ENCODE results near the gene LRIF1.

DNA sequence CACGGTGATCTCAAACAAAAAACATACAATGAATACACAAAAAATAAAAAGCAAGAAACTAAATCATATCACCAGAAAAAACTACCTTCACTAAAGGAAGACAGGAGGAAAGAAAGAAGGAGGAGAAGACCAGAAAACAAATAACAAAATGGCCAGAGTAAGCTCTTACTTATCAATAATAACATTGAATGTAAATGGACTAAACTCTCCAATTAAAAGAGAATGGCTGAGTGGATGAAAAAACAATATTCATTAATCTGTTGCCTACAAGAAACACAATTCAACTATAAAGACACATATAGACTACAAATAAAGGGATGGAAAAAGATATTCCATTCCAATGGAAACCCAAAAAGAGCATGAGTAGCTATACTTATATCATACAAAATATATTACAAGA, 27.2 kb downstream of the LRIF1 start:
- TF ChIP-seq, protein P1, sequence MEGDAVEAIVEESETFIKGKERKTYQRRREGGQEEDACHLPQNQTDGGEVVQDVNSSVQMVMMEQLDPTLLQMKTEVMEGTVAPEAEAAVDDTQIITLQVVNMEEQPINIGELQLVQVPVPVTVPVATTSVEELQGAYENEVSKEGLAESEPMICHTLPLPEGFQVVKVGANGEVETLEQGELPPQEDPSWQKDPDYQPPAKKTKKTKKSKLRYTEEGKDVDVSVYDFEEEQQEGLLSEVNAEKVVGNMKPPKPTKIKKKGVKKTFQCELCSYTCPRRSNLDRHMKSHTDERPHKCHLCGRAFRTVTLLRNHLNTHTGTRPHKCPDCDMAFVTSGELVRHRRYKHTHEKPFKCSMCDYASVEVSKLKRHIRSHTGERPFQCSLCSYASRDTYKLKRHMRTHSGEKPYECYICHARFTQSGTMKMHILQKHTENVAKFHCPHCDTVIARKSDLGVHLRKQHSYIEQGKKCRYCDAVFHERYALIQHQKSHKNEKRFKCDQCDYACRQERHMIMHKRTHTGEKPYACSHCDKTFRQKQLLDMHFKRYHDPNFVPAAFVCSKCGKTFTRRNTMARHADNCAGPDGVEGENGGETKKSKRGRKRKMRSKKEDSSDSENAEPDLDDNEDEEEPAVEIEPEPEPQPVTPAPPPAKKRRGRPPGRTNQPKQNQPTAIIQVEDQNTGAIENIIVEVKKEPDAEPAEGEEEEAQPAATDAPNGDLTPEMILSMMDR (IDR thresholded peaks at IDR 0.05) = no peak
- TF ChIP-seq POLR2A (IDR thresholded peaks at IDR 0.05) = no peak
